ENCODE results near the gene RASIP1. TPM values are rescaled to one million over a fixed set of nuclear protein-coding genes. Genes with fewer than 3 reads are reported as not detected.
"Not testable (repeated sequence)": the region's sequence is repeated elsewhere in the genome, so short reads cannot be mapped to it uniquely, and the experiment has no call there.

RASIP1 gene
- polyA plus RNA-seq, 4 donors = 12.1 to 18.7 (median 13.5) TPM

DNA sequence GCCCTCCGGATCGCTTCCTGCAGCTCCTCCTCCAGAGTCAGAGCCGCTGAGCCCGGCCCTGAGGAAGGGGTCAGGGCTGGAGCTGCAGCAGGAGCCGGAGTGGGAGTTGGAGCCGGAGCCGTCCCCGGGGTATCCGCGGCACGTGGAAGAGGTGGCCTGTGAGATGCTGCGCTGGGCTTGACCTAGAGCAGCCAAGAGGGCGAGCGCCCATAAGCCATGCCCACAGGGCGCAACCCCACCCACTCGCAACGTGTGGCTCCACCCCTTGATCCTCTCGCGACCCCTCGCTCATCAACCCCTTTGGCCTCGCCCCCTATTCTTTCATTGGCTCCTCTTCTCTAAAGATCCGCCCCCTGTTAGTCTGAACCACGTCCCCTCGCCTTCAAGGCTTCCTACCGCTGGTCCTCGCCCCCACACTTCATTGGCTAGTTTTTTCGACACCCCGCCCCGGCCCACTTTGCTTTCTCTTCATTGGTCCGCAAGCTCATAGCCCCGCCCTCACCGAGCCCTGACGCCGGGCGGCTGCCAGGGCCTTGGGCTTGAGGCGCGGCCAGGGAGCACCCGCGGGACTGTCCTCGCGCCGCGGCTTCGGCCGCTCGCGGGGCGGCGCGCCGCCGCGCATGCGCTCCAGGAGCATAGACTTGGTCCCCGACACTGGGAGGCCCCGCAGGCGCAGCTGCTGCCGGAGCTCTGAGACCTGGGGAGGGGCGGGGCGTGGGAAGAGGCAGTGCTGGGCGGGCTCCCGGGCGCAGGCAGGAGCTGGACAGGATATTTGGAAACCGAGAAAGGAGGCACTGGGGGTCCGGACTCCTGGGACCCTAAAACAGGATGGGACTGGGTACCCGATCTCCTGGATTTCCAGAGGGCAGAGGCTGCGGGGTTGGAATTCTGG lies 26.3 kb downstream of the RASIP1 start:
- DNase-seq (ENCODE audit: low read depth in 4 of 4, low spot score in 3 of 4) = peak; percentile 96 to 99 (median 98)

- no peak for DNase-seq (ENCODE audit: low read depth in 4 of 4, low spot score in 3 of 4)
Measured at GRCh38 chr19:48713041-48713863, 27.2 kb downstream of the RASIP1 start.

- no peak for DNase-seq (ENCODE audit: low read depth in 4 of 4, low spot score in 3 of 4)
Measured at GRCh38 chr19:48711106-48711662, 29.2 kb downstream of the RASIP1 start.

DNA sequence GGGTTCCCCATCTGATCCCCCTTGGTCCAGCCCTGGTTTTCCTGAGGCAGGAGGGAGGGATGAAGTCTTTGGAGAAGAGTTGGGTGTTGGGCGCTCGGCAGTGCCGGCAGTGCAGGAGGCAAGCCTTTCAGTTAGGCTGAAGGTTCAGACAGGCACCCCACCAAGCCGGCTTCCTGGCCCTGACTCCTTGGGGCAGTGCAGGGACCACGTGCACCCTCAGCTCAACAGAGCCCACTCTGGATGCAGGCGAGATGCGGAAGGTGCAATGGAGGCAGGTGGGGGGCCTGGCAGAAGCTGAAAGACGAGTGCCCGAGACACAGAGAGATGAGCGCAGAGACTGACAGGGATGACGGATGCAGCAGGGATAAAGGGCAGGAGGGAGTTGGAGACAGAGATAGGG lies 31.9 kb downstream of the RASIP1 start:
- DNase-seq (ENCODE audit: low read depth in 4 of 4, low spot score in 3 of 4) = no peak

DNA sequence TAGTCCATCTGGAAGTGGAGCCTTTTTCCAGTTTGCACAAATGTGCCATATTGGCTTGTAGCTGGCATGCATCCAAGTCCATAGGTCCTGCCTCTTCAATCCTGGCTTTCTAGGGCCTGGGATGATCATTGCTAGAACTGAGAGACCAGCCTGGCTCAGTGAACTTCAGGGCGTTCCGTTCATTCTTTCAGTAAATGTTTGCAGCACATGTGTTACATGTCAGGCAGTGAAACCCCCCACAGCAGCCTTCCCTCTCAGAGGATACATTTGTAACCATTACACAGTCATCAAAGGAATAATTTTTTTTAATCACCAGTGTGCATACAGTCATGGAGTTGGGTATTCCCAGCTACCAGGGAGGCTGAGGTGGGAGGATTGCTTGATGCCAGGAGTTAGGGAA lies 35.0 kb downstream of the RASIP1 start:
- DNase-seq (ENCODE audit: low read depth in 4 of 4, low spot score in 3 of 4) = no peak

DNA sequence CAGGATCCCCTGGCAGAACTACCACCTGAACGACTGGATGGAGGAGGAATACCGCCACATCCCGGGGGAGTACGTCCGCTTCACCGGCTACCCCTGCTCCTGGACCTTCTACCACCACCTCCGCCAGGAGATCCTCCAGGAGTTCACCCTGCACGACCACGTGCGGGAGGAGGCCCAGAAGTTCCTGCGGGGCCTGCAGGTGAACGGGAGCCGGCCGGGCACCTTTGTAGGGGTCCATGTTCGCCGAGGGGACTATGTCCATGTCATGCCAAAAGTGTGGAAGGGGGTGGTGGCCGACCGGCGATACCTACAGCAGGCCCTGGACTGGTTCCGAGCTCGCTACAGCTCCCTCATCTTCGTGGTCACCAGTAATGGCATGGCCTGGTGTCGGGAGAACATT lies 37.1 kb downstream of the RASIP1 start:
- DNase-seq (ENCODE audit: low read depth in 4 of 4, low spot score in 3 of 4) = no peak

DNA sequence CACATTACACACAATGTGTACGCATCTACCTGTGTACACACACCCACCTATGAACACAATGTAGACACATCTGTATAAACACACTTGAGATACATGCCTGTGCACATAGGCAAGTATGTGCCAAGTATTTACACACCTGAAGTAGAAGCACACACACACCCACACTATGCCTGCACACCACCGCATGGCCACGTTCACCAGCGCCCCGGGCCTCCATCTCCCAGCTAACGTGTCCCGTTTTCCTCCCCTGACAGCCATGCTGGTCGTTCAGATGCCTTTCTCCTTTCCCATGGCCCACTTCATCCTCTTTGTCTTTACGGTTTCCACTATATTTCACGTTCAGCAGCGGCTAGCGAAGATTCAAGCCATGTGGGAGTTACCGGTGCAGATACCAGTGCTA lies 37.7 kb downstream of the RASIP1 start:
- no peak for DNase-seq (ENCODE audit: low read depth in 4 of 4, low spot score in 3 of 4)

DNA sequence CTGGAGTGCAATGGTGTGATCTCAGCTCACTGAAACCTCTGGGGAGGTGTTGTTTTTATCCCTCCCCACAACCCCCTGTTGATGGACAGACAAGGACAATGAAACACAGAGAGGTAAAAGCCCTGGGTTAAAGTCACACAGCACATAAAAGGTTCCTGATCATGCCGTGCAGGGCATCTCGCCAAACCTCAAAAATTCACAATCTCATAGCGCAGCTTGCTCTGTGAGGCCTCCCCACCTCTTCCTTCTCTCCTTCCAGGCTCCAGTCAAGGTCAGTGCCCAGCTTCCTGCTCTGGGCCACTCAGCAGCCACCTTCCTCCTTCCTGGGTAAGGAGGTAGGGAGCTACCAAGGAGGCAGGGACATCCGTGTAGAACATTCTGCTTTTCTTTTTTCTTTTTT lies 42.4 kb downstream of the RASIP1 start:
- no peak for DNase-seq (ENCODE audit: low read depth in 4 of 4, low spot score in 3 of 4)

- no peak for DNase-seq (ENCODE audit: low read depth in 4 of 4, low spot score in 3 of 4)
Measured at GRCh38 chr19:48696353-48697010, 43.9 kb downstream of the RASIP1 start.

DNA sequence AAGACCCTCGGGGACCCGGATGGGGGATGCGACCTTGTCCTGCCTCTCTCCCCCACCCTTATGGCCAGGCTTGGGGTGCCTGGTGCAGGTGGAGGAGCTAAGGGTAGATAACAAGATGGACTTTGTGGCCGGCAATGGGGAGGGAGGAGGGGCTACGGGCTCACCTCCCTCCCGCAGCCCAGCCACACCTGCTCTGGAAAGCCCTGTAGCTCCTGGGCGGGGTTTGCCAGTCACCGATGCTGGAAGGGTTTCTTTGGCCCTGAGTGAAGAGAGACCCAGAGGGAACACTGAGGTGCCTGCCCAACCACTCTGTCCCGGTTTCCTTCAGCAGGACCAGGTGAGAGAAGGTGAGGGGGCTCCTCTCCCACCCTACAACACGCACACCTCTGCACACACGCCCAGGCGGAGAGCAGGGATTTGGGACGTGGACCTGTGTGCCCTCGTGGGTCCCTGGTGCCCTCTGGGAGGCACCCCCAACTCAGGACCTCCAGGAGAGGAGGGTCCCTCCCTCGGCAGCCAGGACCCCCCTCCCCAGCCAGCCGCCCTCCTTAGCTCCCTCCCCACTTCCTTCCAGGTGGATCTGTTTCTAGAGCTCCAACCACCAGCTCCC lies 44.6 kb downstream of the RASIP1 start, which contains the start of gene FUT2:
Gene FUT2 (plus strand): TSS at position 229 of the 610 bp plus-strand sequence. CDS start 6,986 bp downstream, outside the sequence.
- no peak for DNase-seq (ENCODE audit: low read depth in 4 of 4, low spot score in 3 of 4)

DNA sequence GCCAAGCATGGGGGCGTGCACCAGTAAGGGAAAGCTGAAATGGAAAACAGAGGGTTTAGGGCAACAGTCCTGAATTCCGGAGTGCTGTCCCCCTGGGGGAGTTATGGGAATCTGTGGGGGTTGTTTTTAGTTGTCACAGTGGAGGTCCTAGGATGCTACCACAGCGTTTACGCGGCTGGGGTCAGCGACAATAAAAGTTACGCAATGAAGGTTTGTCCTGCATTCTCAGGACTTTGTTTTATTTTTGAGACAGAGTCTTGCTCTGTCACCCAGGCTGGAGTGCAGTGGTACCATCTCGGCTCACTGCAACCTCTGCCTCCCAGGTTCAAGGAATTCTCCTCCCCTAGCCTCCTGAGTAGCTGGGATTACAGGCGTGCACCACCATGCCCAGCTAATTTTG lies 46.8 kb downstream of the RASIP1 start:
- not testable (repeated sequence) for DNase-seq (ENCODE audit: low read depth in 4 of 4, low spot score in 3 of 4)

DNA sequence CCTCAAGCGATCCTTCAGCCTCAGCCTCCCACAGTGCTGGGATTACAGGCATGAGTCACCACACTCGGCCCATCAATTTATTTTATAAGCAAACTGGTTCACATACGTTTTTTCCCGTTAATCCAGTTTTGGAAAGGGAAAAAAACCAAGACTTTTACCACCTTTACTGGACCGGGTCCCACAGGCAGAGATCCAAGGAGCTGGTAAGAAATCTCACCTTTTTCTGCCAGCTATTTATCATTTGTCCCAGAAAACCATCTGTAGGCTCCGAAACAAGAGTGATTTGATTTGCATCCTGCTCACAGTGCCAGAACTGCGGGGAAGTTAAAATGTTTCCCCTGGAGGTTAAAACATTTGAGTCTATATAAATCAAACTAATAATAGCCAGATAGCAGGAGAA lies 51.0 kb downstream of the RASIP1 start:
- DNase-seq (ENCODE audit: low read depth in 4 of 4, low spot score in 3 of 4) = no peak

DNA sequence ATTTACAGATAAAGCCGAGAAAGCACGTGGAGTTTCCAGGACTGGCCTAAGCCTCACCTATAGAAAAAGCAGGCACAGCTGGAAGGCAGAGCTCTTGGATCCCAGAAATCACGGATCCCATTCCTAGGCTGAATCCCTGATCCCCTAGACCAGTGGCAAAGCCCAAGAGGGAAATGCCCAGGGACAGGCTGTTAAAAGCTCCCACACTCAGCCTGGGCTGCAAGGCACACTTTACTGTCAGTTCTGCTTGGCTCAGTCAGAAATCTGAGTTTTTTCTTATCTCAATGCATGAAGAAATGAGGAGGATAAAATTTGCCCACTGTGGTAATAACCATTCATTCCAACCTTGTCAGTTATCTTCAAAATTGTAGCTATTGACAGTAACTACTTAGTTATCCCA lies 52.6 kb downstream of the RASIP1 start:
- DNase-seq (ENCODE audit: low read depth in 4 of 4, low spot score in 3 of 4) = no peak

DNA sequence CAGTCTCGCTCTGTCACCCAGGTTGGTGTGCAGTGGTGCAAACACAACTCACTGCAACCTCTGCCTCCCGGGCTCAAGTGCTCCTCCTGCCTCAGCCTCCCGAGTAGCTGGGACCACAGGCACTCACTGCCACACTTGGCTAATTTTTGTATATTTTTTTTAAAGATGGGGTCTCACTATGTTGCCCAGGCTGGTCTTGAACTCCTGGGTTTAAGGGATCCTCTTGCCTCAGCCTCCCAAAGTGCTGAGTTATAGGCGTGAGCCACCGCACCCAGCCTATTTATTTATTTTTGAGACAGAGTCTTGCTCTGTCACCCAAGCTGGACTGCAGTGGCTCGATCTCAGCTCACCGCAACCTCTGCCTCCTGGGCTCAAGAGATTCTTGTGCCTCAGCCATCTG lies 53.8 kb downstream of the RASIP1 start:
- not testable (repeated sequence) for DNase-seq (ENCODE audit: low read depth in 4 of 4, low spot score in 3 of 4)

DNA sequence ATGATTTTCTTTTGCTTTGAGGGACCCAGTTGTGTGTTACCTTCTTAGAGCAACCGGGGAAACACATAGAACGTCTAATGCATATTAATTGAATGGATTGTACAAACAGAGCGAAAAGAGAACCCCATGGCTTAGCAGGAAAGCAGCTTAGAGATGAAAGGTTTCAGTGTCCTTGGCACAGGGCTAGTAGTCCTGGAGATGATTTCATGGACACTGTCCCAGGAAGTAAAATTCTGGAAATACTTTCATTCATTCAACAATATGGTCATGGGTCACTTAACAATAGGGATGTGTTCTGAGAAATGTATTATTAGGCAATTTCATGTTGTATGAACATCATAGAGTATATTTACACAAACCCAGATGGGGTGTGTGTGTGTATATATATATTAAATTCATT lies 54.3 kb downstream of the RASIP1 start:
- DNase-seq (ENCODE audit: low read depth in 4 of 4, low spot score in 3 of 4) = no peak

- no peak for DNase-seq (ENCODE audit: low read depth in 4 of 4, low spot score in 3 of 4)
Measured at GRCh38 chr19:48685583-48685982, 54.8 kb downstream of the RASIP1 start.

DNA sequence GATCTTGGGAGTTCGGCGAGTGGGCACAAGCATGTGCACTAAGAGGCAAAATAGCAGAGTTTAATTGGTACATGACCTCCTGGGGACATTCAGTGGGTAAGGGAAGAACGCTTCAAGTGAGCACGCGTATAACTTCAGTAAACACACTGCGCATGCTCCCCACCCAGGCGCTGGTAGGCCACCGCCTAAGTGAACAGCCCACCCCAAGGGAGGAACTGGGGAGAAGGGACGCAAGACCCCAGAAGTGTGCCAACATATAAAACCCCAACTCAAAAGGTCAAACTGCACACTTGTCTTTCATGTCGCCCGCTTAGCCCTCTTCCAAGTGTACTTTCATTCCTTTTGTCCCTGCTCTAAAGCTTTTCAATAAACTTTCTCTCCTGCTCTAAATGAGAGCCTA lies 57.1 kb downstream of the RASIP1 start:
- no peak for DNase-seq (ENCODE audit: low read depth in 4 of 4, low spot score in 3 of 4)

DNA sequence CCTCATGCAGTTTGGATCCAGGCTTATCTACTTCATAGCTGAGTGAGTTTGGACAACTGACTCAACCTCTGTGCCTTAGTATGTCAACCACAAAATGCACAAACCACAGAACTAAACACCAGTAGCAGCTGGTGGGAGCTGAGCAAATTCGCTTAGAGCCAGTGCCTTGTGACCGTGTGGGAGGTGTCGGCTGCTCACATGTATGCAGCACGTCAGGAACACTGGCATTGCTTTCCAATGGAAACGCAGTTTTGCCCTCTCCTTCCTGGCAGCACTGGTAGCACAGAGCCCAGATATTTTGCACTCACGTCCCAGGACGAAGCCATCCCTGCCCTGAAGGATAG lies 59.3 kb downstream of the RASIP1 start:
- no peak for DNase-seq (ENCODE audit: low read depth in 4 of 4, low spot score in 3 of 4)

- DNase-seq (ENCODE audit: low read depth in 4 of 4, low spot score in 3 of 4) = no peak
Measured at GRCh38 chr19:48680436-48681126, 59.8 kb downstream of the RASIP1 start.

DNA sequence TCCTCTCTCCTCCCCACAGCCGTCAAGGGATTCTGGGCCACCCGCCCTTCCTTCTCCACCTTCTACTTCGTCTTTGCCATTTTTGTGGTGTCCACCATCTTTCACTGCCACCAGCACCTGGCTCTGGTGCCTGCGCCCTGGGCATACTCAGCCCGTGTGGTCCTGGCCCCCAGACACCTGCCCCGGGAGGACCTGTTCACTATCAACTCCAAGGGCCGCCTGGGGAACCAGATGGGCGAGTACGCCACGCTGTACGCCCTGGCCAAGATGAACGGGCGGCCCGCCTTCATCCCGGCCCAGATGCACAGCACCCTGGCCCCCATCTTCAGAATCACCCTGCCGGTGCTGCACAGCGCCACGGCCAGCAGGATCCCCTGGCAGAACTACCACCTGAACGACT lies 60.4 kb downstream of the RASIP1 start:
- DNase-seq (ENCODE audit: low read depth in 4 of 4, low spot score in 3 of 4) = not testable (repeated sequence)

Data from right renal pelvis (tissue), 4 donors.